ENCODE data around the gene MGAT5B.

DNA sequence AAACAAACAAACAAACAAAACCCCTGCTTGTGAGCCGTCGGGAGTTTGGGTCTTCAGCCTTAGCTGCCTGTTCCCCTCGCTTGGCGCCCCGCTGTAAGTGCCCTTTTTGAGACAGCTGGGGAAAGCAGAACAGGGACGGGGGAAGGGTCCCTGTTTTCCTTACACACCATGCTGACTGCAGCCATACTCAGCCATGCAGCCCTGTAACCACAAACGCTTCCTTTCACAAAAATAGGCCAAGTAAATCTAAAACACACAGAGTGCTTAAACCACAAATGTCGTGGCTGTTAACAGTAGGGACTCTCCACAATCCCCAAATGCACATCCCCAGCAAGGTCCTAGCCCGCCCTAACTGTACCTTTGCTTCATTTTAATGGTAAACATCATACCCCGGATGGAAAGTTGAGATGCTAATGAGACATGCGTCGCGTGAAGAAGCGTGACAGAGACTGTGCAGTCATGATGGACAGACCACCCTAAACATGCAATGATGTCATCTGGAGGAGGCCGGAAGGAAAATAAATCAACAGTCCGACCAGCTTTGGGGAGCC, 129.9 kb downstream of the MGAT5B start:
- TF ChIP-seq TAF1 (conservative IDR thresholded peaks at IDR 0.05) (no peak), SP1 (IDR thresholded peaks at IDR 0.05) (no peak), GABPA (IDR thresholded peaks at IDR 0.05 in 1 of 2, conservative IDR thresholded peaks at IDR 0.05 in 1 of 2) (no peak)
- TF ChIP-seq, protein P1, sequence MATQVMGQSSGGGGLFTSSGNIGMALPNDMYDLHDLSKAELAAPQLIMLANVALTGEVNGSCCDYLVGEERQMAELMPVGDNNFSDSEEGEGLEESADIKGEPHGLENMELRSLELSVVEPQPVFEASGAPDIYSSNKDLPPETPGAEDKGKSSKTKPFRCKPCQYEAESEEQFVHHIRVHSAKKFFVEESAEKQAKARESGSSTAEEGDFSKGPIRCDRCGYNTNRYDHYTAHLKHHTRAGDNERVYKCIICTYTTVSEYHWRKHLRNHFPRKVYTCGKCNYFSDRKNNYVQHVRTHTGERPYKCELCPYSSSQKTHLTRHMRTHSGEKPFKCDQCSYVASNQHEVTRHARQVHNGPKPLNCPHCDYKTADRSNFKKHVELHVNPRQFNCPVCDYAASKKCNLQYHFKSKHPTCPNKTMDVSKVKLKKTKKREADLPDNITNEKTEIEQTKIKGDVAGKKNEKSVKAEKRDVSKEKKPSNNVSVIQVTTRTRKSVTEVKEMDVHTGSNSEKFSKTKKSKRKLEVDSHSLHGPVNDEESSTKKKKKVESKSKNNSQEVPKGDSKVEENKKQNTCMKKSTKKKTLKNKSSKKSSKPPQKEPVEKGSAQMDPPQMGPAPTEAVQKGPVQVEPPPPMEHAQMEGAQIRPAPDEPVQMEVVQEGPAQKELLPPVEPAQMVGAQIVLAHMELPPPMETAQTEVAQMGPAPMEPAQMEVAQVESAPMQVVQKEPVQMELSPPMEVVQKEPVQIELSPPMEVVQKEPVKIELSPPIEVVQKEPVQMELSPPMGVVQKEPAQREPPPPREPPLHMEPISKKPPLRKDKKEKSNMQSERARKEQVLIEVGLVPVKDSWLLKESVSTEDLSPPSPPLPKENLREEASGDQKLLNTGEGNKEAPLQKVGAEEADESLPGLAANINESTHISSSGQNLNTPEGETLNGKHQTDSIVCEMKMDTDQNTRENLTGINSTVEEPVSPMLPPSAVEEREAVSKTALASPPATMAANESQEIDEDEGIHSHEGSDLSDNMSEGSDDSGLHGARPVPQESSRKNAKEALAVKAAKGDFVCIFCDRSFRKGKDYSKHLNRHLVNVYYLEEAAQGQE (IDR thresholded peaks at IDR 0.05), result no peak
- TF ChIP-seq, protein P2, sequence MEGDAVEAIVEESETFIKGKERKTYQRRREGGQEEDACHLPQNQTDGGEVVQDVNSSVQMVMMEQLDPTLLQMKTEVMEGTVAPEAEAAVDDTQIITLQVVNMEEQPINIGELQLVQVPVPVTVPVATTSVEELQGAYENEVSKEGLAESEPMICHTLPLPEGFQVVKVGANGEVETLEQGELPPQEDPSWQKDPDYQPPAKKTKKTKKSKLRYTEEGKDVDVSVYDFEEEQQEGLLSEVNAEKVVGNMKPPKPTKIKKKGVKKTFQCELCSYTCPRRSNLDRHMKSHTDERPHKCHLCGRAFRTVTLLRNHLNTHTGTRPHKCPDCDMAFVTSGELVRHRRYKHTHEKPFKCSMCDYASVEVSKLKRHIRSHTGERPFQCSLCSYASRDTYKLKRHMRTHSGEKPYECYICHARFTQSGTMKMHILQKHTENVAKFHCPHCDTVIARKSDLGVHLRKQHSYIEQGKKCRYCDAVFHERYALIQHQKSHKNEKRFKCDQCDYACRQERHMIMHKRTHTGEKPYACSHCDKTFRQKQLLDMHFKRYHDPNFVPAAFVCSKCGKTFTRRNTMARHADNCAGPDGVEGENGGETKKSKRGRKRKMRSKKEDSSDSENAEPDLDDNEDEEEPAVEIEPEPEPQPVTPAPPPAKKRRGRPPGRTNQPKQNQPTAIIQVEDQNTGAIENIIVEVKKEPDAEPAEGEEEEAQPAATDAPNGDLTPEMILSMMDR (IDR thresholded peaks at IDR 0.05; ENCODE audit: low read depth, low read length, missing input control), result no peak
